Kidney (tissue), 14 donors: ENCODE data around the gene IRS2. TPM values are rescaled to one million over a fixed set of nuclear protein-coding genes. Genes with fewer than 3 reads are reported as not detected.

Source experiments
- DNase-seq, 5 donors: peaks; one replicate each; pipeline ENCODE4 v3.0.0-alpha.2; 2013 to 2020
- FAIRE-seq: peaks from 2 replicates; lab custom pipeline; 2012; peaks lifted over from hg19 to GRCh38; lab: Jason Lieb, UNC
- H3K27ac ChIP-seq, 2 donors: one replicate each; pipeline ENCODE4 v1.7.0; 2013; ENCODE audit warnings: low read depth in 2 of 2, low read length in 2 of 2, inconsistent platforms in 1 of 2
- H3K27me3 ChIP-seq: one replicate; pipeline ENCODE4 v1.7.1; 2013; ENCODE audit warnings: low read length, inconsistent platforms; ENCODE audit not compliant: control insufficient read depth, insufficient read depth
- H3K36me3 ChIP-seq, 3 donors: one replicate each; pipeline versions ENCODE4 v1.7.0 to v1.7.1; 2013; ENCODE audit warnings: low read length in 3 of 3, control low read depth in 1 of 3, inconsistent platforms in 1 of 3; ENCODE audit not compliant: insufficient read depth in 3 of 3, control insufficient read depth in 2 of 3
- H3K4me1 ChIP-seq, 3 donors: one replicate each; pipeline versions ENCODE4 v1.7.0 to v1.7.1; 2013; ENCODE audit warnings: low read length in 3 of 3, inconsistent platforms in 1 of 3, low read depth in 1 of 3; ENCODE audit not compliant: control insufficient read depth in 2 of 3, insufficient read depth in 2 of 3
- H3K4me3 ChIP-seq, 3 donors: one replicate each; pipeline versions ENCODE4 v1.7.0 to v1.8.1; 2013; ENCODE audit warnings: low read length in 3 of 3, control low read depth in 1 of 3, inconsistent platforms in 1 of 3
- H3K9ac ChIP-seq, 3 donors: one replicate each; pipeline versions ENCODE4 v1.7.0 to v1.7.1; 2013; ENCODE audit warnings: low read length in 3 of 3, control low read depth in 1 of 3, inconsistent platforms in 1 of 3
- H3K9me3 ChIP-seq, 3 donors: one replicate each; pipeline versions ENCODE4 v1.7.0 to v1.7.1; 2013; ENCODE audit warnings: low read length in 3 of 3, control low read depth in 1 of 3, inconsistent platforms in 1 of 3; ENCODE audit not compliant: control insufficient read depth in 2 of 3, insufficient read depth in 1 of 3
- intact Hi-C: fragments of 100-400 bp; cut with DNase I; formaldehyde crosslinking; loops from one replicate; pipeline ENCODE4 v1.11.1; 2022
- polyA plus RNA-seq: library from polyadenylated mRNA; stranded (reverse); fragments of 350-450 nt; fragmentation: Illumina TruSeq; extraction: RNeasy Lipid Tissue Mini Kit (QIAGEN cat#74804); gene quantifications from one replicate; pipeline ENCODE4 v1.2.3, GENCODE V29; 2014; ENCODE audit warnings: low read depth, low replicate concordance; ENCODE audit not compliant: insufficient read depth
- total RNA-seq: library from RNA; stranded (reverse); fragmentation: NEBNext Ultra II Directional; extraction: Animal tissue kit (Norgen Biotek cat#: 25700); gene quantifications from one replicate; pipeline ENCODE4 v1.2.1, GENCODE V29; 2021
- TF ChIP-seq, protein P1 (sequence below): IDR thresholded peaks from 3 replicates; pipeline ENCODE4 v1.5.1; 2012; ENCODE audit warnings: mild to moderate bottlenecking, moderate library complexity, borderline replicate concordance; ENCODE audit not compliant: insufficient read depth; ENCODE audit errors: extremely low read depth
- donor health status: control.
- donor health status: control.
- donor health status: control.
- donor health status: control.
- donor health status: control.
- donor health status: DM: yes; HTN: yes; CAD: no.
- donor health status: Normal renal cell carcinoma (clear cell type).

Gene IRS2
- total and polyA plus RNA-seq, 2 donors from 2014 or later, result 2.1 to 12.9 TPM

DNA sequence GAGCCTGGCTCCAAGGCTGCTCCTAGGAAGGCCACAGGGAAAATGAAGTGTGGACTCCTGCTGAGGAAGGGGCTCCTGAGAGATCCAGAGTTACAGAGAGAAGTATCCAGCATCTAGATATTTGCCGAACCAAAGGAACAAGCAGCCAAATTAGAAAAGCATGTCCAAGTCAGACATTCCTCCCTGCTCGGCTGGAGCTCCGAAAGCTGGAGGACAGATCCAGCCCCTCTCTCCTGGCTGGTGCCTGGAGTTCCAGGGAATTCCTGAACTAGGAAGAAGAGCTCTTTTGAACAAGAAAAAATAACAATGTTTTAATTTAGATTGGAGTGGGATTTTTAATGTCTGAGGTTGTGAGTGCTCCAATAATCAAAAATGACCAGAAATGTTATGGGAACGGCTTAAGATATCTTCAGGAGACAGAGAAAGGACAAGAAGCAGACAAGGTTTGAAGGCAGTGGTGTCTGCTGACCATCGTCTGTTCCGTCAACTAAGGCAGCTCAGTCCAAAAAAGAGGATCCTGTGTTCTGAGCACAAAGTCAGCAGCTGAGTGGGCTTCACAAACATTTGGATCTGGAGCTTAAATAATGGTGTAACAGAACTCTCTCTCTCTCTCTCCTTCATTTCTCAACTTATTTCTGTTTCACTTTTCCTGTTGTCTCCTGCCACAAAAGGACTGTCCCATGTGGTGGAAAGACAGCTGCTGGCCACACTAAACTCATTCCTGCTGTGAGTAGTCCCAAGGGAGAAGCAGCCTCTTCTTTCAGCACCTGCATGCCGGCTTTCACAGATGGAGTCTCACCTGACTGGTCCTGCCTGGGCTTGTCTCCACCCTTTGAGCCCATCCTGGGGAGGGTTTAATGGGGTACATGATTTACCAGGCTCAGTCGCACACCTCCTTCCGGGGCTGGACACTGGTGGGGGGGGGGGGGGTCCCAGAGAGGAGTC lies 31.5 kb upstream of the IRS2 start:
- TF ChIP-seq, protein P1, sequence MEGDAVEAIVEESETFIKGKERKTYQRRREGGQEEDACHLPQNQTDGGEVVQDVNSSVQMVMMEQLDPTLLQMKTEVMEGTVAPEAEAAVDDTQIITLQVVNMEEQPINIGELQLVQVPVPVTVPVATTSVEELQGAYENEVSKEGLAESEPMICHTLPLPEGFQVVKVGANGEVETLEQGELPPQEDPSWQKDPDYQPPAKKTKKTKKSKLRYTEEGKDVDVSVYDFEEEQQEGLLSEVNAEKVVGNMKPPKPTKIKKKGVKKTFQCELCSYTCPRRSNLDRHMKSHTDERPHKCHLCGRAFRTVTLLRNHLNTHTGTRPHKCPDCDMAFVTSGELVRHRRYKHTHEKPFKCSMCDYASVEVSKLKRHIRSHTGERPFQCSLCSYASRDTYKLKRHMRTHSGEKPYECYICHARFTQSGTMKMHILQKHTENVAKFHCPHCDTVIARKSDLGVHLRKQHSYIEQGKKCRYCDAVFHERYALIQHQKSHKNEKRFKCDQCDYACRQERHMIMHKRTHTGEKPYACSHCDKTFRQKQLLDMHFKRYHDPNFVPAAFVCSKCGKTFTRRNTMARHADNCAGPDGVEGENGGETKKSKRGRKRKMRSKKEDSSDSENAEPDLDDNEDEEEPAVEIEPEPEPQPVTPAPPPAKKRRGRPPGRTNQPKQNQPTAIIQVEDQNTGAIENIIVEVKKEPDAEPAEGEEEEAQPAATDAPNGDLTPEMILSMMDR, result no peak
- intact Hi-C loops, result no loop called here
- no peaks in the 10 kb centered on the region for H3K36me3 ChIP-seq
- DNase-seq, result no peak
- no peaks in the 10 kb centered on the region for H3K27me3 ChIP-seq
- no peak overlapping the region for H3K9ac ChIP-seq
- H3K4me3 ChIP-seq, result no peak overlapping the region
- no peak for FAIRE-seq
- H3K9me3 ChIP-seq, result no peaks in the 10 kb centered on the region
- no peak overlapping the region for H3K27ac ChIP-seq
- H3K4me1 ChIP-seq, result peaks cover 0 to 2% (median 0%) of the 10 kb centered on the region in 3 donors

DNA sequence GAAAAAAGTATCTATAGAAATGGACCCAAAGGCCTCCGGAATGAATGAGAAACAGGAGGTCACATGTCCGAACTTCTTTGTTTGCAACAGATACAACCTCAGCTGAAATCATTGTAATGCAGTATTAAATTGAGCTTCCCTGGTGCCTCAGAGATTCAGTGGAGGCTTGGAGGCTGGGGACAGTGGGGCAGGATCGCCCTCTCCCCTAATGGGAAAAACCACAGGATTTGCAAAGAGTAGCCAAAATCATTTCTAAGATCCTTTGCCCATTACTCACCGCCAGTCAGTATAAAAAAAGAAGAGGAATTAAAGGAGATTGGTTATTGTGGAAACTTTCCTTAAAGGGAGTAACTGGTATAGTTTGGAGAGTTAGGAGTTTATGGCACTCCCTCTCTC lies 30.4 kb upstream of the IRS2 start:
- Histone ChIP-seq H3K9me3 (no peaks in the 10 kb centered on the region), H3K4me1 (peaks cover 0 to 2% (median 0%) of the 10 kb centered on the region in 3 donors), H3K27ac (no peak overlapping the region), H3K36me3 (no peaks in the 10 kb centered on the region), H3K4me3 (no peak overlapping the region), H3K27me3 (no peaks in the 10 kb centered on the region), H3K9ac (no peak overlapping the region)
- intact Hi-C loops, result no loop called here
- FAIRE-seq (no peak), DNase-seq (no peak)
- TF ChIP-seq, protein P1, result no peak

DNA sequence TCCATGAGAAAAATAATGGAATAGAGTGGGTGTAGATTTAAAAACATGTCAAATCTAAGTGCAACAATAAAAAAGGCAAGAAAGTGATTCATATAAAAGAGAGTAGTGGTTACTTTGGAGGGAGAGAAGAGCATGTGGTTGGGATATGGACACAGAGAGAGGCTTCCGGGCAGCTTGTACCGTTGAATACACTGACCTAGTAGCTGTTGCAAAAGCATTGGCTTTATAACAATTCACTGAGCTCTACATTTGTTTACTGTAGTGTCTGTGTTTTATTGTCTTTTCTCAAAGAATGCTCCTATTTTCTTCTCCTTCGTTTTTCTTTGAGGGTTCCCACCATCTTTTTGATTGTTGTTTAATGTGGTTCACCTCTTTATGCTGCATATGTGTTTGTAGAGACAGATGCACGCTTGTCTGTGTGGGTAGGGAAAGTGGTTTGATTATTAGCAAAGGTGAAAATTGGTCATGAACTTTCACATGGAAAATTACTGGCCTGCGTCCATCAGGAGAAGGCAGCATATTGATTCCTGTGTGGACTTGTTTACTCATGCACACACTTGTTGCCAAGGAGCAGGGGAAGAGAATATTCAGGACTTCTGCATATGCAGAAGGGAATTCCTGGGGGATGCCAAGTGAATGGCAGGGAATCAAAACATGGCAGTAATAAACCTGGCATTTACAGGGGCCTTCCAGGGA lies 29.9 kb upstream of the IRS2 start:
- Histone ChIP-seq H3K36me3 (no peaks in the 10 kb centered on the region), H3K4me3 (no peak overlapping the region), H3K27ac (no peak overlapping the region), H3K9me3 (no peaks in the 10 kb centered on the region), H3K9ac (no peak overlapping the region), H3K27me3 (no peaks in the 10 kb centered on the region), H3K4me1 (peaks cover 0 to 2% (median 0%) of the 10 kb centered on the region in 3 donors)
- intact Hi-C loops, result no loop called here
- TF ChIP-seq, protein P1, result no peak
- no peak for DNase-seq
- no peak for FAIRE-seq
